ENCODE data around the gene PTGDS.

GRCh38 chr9:136949239-136949816 is 28.0 kb upstream of the PTGDS start:
- TF ChIP-seq EZH2 (IDR thresholded peaks at IDR 0.05; ENCODE audit: borderline replicate concordance, low read depth, low read length, severe bottlenecking), result no peak
- TF ChIP-seq, protein P1, sequence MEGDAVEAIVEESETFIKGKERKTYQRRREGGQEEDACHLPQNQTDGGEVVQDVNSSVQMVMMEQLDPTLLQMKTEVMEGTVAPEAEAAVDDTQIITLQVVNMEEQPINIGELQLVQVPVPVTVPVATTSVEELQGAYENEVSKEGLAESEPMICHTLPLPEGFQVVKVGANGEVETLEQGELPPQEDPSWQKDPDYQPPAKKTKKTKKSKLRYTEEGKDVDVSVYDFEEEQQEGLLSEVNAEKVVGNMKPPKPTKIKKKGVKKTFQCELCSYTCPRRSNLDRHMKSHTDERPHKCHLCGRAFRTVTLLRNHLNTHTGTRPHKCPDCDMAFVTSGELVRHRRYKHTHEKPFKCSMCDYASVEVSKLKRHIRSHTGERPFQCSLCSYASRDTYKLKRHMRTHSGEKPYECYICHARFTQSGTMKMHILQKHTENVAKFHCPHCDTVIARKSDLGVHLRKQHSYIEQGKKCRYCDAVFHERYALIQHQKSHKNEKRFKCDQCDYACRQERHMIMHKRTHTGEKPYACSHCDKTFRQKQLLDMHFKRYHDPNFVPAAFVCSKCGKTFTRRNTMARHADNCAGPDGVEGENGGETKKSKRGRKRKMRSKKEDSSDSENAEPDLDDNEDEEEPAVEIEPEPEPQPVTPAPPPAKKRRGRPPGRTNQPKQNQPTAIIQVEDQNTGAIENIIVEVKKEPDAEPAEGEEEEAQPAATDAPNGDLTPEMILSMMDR (IDR thresholded peaks at IDR 0.05; ENCODE audit: borderline replicate concordance, extremely low read depth, low read length, poor library complexity, severe bottlenecking), result no peak

Measured in DND-41 (cell line).